ENCODE results near the gene MRPL2.
"Not testable (repeated sequence)": the region's sequence is repeated elsewhere in the genome, so short reads cannot be mapped to it uniquely, and the experiment has no call there.

DNA sequence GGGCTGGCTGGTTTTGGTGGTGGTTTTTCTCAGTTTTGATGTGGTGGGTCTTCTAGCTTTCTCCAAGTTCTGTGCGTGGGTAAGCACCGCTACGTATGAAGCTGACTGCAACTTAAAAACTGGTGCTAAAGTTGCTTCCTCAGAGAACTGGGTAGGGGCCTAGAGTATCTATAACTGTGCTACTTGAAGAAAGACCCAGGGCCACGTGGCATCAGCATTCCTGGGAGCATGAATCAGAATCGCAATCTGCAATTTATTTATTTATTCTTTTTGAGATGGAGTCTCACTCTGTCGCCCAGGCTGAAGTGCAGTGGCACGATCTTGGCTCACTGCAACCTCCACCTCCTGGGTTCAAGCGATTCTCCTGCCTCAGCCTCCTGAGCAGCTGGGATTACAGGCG, 22.7 kb upstream of the MRPL2 start:
- TF ChIP-seq, protein P1, sequence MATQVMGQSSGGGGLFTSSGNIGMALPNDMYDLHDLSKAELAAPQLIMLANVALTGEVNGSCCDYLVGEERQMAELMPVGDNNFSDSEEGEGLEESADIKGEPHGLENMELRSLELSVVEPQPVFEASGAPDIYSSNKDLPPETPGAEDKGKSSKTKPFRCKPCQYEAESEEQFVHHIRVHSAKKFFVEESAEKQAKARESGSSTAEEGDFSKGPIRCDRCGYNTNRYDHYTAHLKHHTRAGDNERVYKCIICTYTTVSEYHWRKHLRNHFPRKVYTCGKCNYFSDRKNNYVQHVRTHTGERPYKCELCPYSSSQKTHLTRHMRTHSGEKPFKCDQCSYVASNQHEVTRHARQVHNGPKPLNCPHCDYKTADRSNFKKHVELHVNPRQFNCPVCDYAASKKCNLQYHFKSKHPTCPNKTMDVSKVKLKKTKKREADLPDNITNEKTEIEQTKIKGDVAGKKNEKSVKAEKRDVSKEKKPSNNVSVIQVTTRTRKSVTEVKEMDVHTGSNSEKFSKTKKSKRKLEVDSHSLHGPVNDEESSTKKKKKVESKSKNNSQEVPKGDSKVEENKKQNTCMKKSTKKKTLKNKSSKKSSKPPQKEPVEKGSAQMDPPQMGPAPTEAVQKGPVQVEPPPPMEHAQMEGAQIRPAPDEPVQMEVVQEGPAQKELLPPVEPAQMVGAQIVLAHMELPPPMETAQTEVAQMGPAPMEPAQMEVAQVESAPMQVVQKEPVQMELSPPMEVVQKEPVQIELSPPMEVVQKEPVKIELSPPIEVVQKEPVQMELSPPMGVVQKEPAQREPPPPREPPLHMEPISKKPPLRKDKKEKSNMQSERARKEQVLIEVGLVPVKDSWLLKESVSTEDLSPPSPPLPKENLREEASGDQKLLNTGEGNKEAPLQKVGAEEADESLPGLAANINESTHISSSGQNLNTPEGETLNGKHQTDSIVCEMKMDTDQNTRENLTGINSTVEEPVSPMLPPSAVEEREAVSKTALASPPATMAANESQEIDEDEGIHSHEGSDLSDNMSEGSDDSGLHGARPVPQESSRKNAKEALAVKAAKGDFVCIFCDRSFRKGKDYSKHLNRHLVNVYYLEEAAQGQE (IDR thresholded peaks at IDR 0.05): not testable (repeated sequence)
- TF ChIP-seq, protein P2, sequence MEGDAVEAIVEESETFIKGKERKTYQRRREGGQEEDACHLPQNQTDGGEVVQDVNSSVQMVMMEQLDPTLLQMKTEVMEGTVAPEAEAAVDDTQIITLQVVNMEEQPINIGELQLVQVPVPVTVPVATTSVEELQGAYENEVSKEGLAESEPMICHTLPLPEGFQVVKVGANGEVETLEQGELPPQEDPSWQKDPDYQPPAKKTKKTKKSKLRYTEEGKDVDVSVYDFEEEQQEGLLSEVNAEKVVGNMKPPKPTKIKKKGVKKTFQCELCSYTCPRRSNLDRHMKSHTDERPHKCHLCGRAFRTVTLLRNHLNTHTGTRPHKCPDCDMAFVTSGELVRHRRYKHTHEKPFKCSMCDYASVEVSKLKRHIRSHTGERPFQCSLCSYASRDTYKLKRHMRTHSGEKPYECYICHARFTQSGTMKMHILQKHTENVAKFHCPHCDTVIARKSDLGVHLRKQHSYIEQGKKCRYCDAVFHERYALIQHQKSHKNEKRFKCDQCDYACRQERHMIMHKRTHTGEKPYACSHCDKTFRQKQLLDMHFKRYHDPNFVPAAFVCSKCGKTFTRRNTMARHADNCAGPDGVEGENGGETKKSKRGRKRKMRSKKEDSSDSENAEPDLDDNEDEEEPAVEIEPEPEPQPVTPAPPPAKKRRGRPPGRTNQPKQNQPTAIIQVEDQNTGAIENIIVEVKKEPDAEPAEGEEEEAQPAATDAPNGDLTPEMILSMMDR (IDR thresholded peaks at IDR 0.05; ENCODE audit: low read depth, low read length, missing input control): not testable (repeated sequence)
- TF ChIP-seq, protein P3, sequence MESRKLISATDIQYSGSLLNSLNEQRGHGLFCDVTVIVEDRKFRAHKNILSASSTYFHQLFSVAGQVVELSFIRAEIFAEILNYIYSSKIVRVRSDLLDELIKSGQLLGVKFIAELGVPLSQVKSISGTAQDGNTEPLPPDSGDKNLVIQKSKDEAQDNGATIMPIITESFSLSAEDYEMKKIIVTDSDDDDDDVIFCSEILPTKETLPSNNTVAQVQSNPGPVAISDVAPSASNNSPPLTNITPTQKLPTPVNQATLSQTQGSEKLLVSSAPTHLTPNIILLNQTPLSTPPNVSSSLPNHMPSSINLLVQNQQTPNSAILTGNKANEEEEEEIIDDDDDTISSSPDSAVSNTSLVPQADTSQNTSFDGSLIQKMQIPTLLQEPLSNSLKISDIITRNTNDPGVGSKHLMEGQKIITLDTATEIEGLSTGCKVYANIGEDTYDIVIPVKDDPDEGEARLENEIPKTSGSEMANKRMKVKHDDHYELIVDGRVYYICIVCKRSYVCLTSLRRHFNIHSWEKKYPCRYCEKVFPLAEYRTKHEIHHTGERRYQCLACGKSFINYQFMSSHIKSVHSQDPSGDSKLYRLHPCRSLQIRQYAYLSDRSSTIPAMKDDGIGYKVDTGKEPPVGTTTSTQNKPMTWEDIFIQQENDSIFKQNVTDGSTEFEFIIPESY (IDR thresholded peaks at IDR 0.05): not testable (repeated sequence)
- TF ChIP-seq SP1 (IDR thresholded peaks at IDR 0.05); TAF1 (conservative IDR thresholded peaks at IDR 0.05); GABPA (IDR thresholded peaks at IDR 0.05 in 1 of 2, conservative IDR thresholded peaks at IDR 0.05 in 1 of 2); EGR1 (IDR thresholded peaks at IDR 0.05; ENCODE audit: low read depth in 2 of 2); RAD21 (IDR thresholded peaks at IDR 0.05); NR2F2 (IDR thresholded peaks at IDR 0.05); JUND (IDR thresholded peaks at IDR 0.05); YY1 (IDR thresholded peaks at IDR 0.05): not testable (repeated sequence)
- TF ChIP-seq, protein P4, sequence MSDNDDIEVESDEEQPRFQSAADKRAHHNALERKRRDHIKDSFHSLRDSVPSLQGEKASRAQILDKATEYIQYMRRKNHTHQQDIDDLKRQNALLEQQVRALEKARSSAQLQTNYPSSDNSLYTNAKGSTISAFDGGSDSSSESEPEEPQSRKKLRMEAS (IDR thresholded peaks at IDR 0.05): not testable (repeated sequence)
- TF ChIP-seq, protein P5, sequence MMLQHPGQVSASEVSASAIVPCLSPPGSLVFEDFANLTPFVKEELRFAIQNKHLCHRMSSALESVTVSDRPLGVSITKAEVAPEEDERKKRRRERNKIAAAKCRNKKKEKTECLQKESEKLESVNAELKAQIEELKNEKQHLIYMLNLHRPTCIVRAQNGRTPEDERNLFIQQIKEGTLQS (IDR thresholded peaks at IDR 0.05): not testable (repeated sequence)

Measured in liver (tissue), 3 donors.